ENCODE measurements around the gene PRMT5. TPM values are rescaled to one million over a fixed set of nuclear protein-coding genes. Genes with fewer than 3 reads are reported as not detected.

The PRMT5 gene
- total and polyA plus RNA-seq, 9 donors, result 41.8 to 85.2 (median 69.1) TPM

GRCh38 chr14:22888662-22889061 is 40.5 kb downstream of the PRMT5 start:
- H3K4me3 ChIP-seq (ENCODE audit: low read length), result no peak overlapping the region
- peaks cover 25% of the 10 kb centered on the region for H3K4me1 ChIP-seq (ENCODE audit: control insufficient read depth, insufficient read depth, low read length)
- no peak for DNase-seq
- no peak overlapping the region for H3K27ac ChIP-seq (ENCODE audit: low read length)
- no peaks in the 10 kb centered on the region for H3K9me3 ChIP-seq (replicated peaks; ENCODE audit: control insufficient read depth, low read depth, low read length)
- no CpG with 5 or more reads among the region's 4 CpGs for WGBS (ENCODE audit: insufficient coverage)
- peaks cover 3% of the 10 kb centered on the region for H3K27me3 ChIP-seq (ENCODE audit: control insufficient read depth, insufficient read depth, low read length)
- no peaks in the 10 kb centered on the region for H3K36me3 ChIP-seq (ENCODE audit: control insufficient read depth, insufficient read depth, low read length)

GRCh38 chr14:22887990-22888378 is 41.2 kb downstream of the PRMT5 start:
- no peak overlapping the region for H3K4me3 ChIP-seq (ENCODE audit: low read length)
- H3K27me3 ChIP-seq (ENCODE audit: control insufficient read depth, insufficient read depth, low read length), result peaks cover 9% of the 10 kb centered on the region
- no peak overlapping the region for H3K27ac ChIP-seq (ENCODE audit: low read length)
- WGBS (ENCODE audit: insufficient coverage), result 62% methylated on average over 5 of the region's 5 CpGs
- H3K9me3 ChIP-seq (replicated peaks; ENCODE audit: control insufficient read depth, low read depth, low read length), result no peaks in the 10 kb centered on the region
- DNase-seq, result no peak
- no peaks in the 10 kb centered on the region for H3K36me3 ChIP-seq (ENCODE audit: control insufficient read depth, insufficient read depth, low read length)
- H3K4me1 ChIP-seq (ENCODE audit: control insufficient read depth, insufficient read depth, low read length), result peaks cover 31% of the 10 kb centered on the region

- Histone ChIP-seq H3K27ac (ENCODE audit: low read length) (no peak overlapping the region), H3K36me3 (ENCODE audit: control insufficient read depth, insufficient read depth, low read length) (no peaks in the 10 kb centered on the region), H3K4me3 (ENCODE audit: low read length) (peak overlapping the region; percentile 62), H3K4me1 (ENCODE audit: control insufficient read depth, insufficient read depth, low read length) (peaks cover 36% of the 10 kb centered on the region), H3K9me3 (replicated peaks; ENCODE audit: control insufficient read depth, low read depth, low read length) (no peaks in the 10 kb centered on the region), H3K27me3 (ENCODE audit: control insufficient read depth, insufficient read depth, low read length) (peaks cover 12% of the 10 kb centered on the region)
- peak; percentile 83 for DNase-seq
- WGBS (ENCODE audit: insufficient coverage), result 40% methylated on average over 6 of the region's 11 CpGs
Measured at GRCh38 chr14:22887260-22887989, 41.8 kb downstream of the PRMT5 start.

- H3K4me3 ChIP-seq (ENCODE audit: low read length), result peak overlapping the region; percentile 62
- H3K4me1 ChIP-seq (ENCODE audit: control insufficient read depth, insufficient read depth, low read length), result peaks cover 42% of the 10 kb centered on the region
- 2% methylated on average over 77 of the region's 77 CpGs for WGBS (ENCODE audit: insufficient coverage)
- H3K27me3 ChIP-seq (ENCODE audit: control insufficient read depth, insufficient read depth, low read length), result peaks cover 15% of the 10 kb centered on the region
- no peak overlapping the region for H3K27ac ChIP-seq (ENCODE audit: low read length)
- peak; percentile 70 for DNase-seq
- H3K9me3 ChIP-seq (replicated peaks; ENCODE audit: control insufficient read depth, low read depth, low read length), result no peaks in the 10 kb centered on the region
- no peaks in the 10 kb centered on the region for H3K36me3 ChIP-seq (ENCODE audit: control insufficient read depth, insufficient read depth, low read length)
Measured at GRCh38 chr14:22886500-22887259, 42.5 kb downstream of the PRMT5 start.

- H3K27me3 ChIP-seq (ENCODE audit: control insufficient read depth, insufficient read depth, low read length), result peaks cover 15% of the 10 kb centered on the region
- H3K9me3 ChIP-seq (replicated peaks; ENCODE audit: control insufficient read depth, low read depth, low read length), result no peaks in the 10 kb centered on the region
- no peak for DNase-seq
- H3K4me3 ChIP-seq (ENCODE audit: low read length), result no peak overlapping the region
- H3K4me1 ChIP-seq (ENCODE audit: control insufficient read depth, insufficient read depth, low read length), result peaks cover 42% of the 10 kb centered on the region
- H3K36me3 ChIP-seq (ENCODE audit: control insufficient read depth, insufficient read depth, low read length), result no peaks in the 10 kb centered on the region
- H3K27ac ChIP-seq (ENCODE audit: low read length), result no peak overlapping the region
- WGBS (ENCODE audit: insufficient coverage), result 82% methylated on average over 21 of the region's 21 CpGs
Measured at GRCh38 chr14:22885975-22886374, 43.2 kb downstream of the PRMT5 start.

- peaks cover 15% of the 10 kb centered on the region for H3K27me3 ChIP-seq (ENCODE audit: control insufficient read depth, insufficient read depth, low read length)
- peaks cover 42% of the 10 kb centered on the region for H3K4me1 ChIP-seq (ENCODE audit: control insufficient read depth, insufficient read depth, low read length)
- no peak overlapping the region for H3K4me3 ChIP-seq (ENCODE audit: low read length)
- H3K27ac ChIP-seq (ENCODE audit: low read length), result no peak overlapping the region
- H3K9me3 ChIP-seq (replicated peaks; ENCODE audit: control insufficient read depth, low read depth, low read length), result no peaks in the 10 kb centered on the region
- no peaks in the 10 kb centered on the region for H3K36me3 ChIP-seq (ENCODE audit: control insufficient read depth, insufficient read depth, low read length)
- WGBS (ENCODE audit: insufficient coverage), result 77% methylated on average over 6 of the region's 11 CpGs
- no peak for DNase-seq
Measured at GRCh38 chr14:22884738-22885523, 44.2 kb downstream of the PRMT5 start.

DNA sequence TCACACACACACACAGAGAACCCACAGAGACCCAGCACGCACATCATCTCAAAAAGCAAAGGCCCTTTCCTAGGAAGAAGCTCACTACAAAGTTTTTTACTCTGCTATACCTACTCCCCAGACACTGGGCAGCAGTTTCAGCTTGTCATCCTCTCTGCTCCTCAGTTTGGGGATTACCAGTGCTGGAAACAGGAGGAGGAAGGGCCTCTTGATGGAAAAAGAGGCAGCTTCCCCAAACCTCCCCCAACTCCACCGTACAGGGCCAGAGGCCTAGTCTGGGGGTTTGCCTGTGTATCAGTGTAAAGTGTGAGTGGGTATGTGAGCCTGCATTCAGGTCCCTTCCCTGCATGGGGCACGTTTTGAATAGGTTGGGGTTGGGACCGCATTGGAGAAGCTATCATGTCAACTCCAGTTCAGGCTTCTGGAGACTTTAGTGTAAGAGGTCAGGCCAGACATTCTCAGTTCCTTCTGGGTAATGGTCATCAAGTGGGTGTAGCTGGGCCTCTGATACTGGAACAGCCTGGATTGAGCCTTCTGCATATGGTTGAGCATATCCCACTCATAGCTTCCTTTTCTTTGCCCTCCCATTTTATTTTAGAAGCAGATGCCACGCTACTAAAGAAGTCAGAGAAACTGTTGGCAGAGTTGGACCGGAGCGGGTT is 45.0 kb downstream of the PRMT5 start:
- peaks cover 15% of the 10 kb centered on the region for H3K27me3 ChIP-seq (ENCODE audit: control insufficient read depth, insufficient read depth, low read length)
- H3K9me3 ChIP-seq (replicated peaks; ENCODE audit: control insufficient read depth, low read depth, low read length), result no peaks in the 10 kb centered on the region
- no peak overlapping the region for H3K4me3 ChIP-seq (ENCODE audit: low read length)
- peaks cover 42% of the 10 kb centered on the region for H3K4me1 ChIP-seq (ENCODE audit: control insufficient read depth, insufficient read depth, low read length)
- WGBS (ENCODE audit: insufficient coverage), result 79% methylated on average over 5 of the region's 7 CpGs
- no peak for DNase-seq
- H3K36me3 ChIP-seq (ENCODE audit: control insufficient read depth, insufficient read depth, low read length), result no peaks in the 10 kb centered on the region
- H3K27ac ChIP-seq (ENCODE audit: low read length), result no peak overlapping the region

- Histone ChIP-seq H3K27ac (ENCODE audit: low read length) (no peak within 1 kb of the TSS), H3K9me3 (replicated peaks; ENCODE audit: control insufficient read depth, low read depth, low read length) (no peaks in the 10 kb centered on the region), H3K36me3 (ENCODE audit: control insufficient read depth, insufficient read depth, low read length) (peaks cover 3% of the 10 kb centered on the region), H3K27me3 (ENCODE audit: control insufficient read depth, insufficient read depth, low read length) (peaks cover 15% of the 10 kb centered on the region), H3K4me3 (ENCODE audit: low read length) (no peak within 1 kb of the TSS), H3K4me1 (ENCODE audit: control insufficient read depth, insufficient read depth, low read length) (peaks cover 41% of the 10 kb centered on the region)
- no peak for DNase-seq
- 25% methylated on average over 8 of the region's 15 CpGs for WGBS (ENCODE audit: insufficient coverage)
Measured at GRCh38 chr14:22883173-22883976, 45.8 kb downstream of the PRMT5 start, which contains the start of gene REM2. TSS of gene REM2 (plus strand) at chr14:22883222. CDS start at chr14:22883288, 66 bp downstream.

GRCh38 chr14:22882529-22883172 is 46.5 kb downstream of the PRMT5 start:
- 75% methylated on average over 2 of the region's 6 CpGs for WGBS (ENCODE audit: insufficient coverage)
- Histone ChIP-seq H3K36me3 (ENCODE audit: control insufficient read depth, insufficient read depth, low read length) (peaks cover 11% of the 10 kb centered on the region), H3K27ac (ENCODE audit: low read length) (no peak overlapping the region), H3K4me1 (ENCODE audit: control insufficient read depth, insufficient read depth, low read length) (peaks cover 33% of the 10 kb centered on the region), H3K4me3 (ENCODE audit: low read length) (no peak overlapping the region), H3K27me3 (ENCODE audit: control insufficient read depth, insufficient read depth, low read length) (peaks cover 15% of the 10 kb centered on the region), H3K9me3 (replicated peaks; ENCODE audit: control insufficient read depth, low read depth, low read length) (no peaks in the 10 kb centered on the region)
- DNase-seq, result peak; percentile 45

Data from muscle of leg (tissue), 11 donors.